ENCODE results near the gene IFNA17. TPM values are rescaled to one million over a fixed set of nuclear protein-coding genes. Genes with fewer than 3 reads are reported as not detected.
"Not testable (repeated sequence)": the region's sequence is repeated elsewhere in the genome, so short reads cannot be mapped to it uniquely, and the experiment has no call there.

The IFNA17 gene
- total RNA-seq, result not detected

DNA sequence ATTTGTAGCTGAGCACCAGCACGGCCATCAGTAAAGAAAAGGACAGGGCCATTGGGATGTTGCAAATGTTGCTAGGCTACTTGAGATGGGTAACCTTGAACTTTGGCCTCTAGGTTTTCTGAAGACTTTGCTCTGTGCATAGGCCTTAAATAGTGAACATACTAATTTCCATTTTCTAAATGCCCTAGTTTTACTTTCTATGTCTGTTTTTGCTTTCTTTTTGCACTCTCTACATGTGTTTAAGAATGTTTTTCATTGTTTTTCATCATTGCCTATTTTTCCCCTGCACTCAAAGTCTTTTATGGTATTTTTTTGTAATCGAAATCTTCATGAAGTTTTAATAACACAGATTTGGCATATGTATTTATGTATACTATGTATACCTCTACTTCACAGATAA is at the start of gene IFNA17:
IFNA17 (minus strand) TSS at position 101 of the 400 bp plus-strand sequence; CDS start at position 52, 49 bp downstream.
- no peak for DNase-seq (ENCODE audit: low spot score)

DNA sequence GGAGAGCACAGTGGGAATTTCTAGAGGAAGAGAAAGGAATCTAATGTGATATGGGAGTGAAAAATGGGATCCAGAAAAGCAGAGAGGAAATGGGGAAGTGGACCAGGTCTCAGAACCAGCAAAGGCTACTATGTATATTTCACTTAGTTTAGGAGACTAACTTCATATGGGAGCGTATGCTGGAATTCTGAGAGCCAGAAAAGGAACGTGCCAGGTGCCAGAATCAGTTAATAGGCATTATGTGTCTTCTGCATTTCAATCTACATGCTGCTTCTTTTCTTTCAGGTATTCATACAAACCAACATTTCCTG is 40.3 kb upstream of the IFNA17 start:
- no peak for DNase-seq (ENCODE audit: low spot score)

DNA sequence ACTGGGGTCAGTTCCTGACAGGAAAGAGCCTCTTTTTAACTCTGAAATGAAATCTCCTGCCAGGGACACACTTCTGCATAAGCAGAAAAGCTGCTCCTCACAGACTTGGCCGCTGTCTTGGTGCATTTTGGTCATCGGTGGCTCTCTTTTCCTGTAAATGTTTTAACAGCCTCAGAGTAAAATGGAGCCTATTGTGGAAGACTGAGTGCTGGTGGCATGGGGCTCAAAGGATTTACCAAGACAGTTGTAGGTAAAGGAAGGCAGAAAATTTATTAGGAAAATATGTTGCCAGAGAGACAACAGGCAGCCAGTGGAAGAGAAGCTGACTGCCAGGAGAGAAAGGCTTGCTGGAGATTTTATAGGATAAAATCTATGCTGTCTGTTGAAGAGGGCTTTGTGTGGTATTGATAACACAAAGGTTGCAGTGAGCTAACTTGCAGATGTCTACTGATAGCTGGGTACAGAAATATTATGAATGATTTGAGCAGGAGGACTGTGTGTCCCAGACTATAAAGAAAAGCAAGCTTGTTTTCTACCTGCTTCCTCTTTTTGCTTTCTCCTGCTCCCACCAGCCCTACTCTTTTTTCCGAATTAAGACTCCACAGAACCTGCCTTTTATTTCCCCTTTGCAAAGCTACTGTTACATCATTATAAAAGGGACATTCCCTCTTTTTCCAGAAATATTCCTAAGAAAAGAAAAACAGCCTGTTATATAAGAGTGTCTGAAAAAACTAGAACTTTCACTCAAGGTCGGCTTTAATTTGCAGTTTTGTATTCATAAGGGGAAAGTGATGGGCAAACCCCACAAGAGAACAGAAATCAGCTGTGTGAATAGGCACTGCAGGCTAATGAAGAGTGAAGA is 39.7 kb upstream of the IFNA17 start:
- DNase-seq (ENCODE audit: low spot score), result no peak

DNA sequence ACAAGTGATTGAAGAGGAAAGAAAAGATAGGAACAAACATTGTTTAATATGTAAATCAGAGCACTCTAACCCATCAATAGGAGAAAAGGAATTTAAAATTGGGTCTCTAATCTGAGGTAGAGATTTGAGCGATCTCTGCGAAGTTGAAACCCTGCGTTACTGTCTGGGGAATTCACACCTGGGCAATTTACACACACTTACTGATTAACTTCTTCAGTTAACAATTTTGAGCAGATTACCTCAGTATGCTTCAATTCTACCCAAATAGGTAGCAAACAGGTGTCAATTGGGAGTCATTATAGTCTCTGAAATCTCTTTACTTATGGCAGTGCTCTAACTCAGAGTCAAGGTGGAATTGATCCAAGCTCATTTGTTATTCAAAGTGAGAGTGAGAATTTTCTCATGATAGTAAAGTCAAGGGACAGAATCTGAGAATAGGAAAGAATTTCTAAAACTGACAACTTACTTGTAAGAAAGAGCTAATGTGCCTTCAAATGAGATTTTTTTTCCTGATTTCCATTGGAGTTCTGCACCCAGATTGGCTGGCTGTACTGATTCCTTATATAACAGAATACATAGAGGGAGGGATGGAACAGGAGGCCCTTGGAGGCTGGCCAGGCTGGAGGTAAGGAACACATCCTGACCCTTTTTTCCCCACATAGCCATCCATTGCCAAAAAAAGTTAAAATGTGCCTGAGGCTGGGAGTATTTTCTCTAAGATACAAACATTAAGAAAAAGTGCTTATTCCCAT is 38.9 kb upstream of the IFNA17 start:
- DNase-seq (ENCODE audit: low spot score), result no peak

DNA sequence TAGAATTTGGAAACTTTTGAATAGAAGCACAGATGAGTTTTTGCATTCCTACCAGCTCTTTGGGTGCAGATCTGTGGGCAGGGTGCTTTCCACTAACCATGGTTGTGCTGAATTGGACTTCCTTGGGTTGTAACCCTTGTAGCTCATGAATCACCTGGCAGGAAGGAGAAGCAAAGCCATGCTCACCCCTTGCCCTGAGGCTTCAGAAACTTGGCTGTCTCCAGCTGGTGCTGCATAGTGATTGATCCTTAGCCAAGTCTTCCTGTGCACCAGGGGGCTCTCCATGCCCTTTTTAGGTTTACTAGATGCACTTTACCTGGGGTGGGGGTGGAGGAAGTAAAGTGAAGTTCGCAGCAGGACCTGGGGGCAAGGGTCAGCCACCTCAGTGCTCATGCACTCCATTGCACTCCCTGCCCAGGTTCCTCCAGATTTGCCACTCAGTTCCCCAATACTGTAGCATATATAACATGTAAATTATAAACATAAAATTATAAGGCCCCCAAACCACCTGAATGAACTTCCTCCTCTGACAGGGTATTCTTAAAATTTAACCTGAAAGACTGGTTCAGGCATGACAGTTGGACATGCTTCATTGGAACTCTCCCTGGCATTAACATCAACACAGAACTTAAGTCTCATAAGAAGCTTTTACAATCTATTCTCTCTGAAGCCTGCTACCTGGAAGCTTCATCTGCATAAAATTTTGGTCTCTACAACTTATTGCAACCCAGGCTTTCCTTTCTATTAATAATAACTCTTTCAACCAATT is 37.6 kb upstream of the IFNA17 start:
- no peak for DNase-seq (ENCODE audit: low spot score)

DNA sequence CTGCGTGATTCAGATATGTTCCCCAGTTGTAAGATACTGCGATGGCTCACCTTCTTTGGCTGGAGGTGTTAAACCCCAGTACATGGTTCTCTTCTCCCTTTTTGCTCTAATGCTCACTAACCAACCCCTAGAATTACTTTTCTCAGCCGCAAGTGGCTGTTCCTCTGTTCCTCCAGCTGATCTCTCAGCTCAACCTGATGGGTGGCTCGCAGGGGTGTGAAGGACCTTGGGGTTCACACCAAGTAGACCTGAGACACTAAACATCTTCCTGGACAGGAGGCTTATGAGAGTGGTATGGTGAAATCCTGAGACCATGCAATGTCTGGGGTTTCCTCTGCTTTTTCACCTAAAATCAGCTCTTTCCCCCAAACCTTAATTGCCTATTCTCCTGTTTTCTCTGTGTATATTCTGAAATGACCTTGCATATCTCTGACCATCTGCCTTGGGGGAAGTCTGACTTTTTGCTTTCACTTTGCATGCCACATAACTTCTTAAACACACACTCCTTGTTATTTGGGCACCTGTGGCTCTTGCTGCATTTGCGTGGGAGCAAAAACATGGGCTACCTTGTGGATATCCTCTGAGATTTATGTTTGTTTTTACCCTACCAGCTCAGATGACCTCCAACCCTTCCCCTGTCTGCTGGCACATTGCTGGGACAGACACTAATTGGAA is 27.7 kb upstream of the IFNA17 start:
- DNase-seq (ENCODE audit: low spot score), result no peak

DNA sequence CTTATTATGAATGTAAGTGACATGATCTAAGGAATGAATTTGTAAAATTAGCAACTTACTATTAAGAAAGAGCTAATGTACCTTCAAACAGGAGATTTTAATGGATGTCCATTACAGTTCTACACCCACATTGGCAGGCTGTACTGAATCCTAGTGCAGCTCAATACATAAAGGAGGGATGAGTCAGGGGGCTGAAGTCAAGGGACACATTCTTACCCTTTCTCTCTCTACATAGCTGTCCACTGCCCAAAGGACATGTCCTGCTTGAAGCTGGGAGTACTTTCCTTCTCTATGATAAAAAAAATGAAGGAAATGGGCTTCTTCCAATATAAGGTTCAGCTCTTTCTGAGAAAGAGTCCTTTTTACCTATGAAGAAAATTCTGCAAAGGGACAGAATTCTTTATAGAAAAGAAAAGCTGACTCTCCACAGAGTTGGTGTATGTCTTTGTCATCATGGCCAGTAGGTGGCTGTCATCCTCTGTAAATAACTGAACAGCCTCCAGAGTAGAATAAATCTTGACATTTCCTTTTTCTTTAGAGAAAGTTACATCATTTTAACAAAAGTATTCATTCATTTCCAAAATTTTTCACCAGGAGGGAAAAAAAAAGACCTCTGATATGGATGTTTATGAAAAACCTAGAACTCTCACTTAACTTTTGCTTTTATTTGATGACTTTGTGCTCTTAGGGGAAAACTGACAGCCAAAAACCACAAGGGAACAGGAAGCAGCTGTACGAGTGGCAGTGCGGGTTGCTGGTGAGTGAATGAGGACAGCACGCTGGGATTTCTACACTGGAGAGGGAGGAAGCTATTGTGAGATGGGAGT is 24.9 kb upstream of the IFNA17 start:
- DNase-seq (ENCODE audit: low spot score), result no peak

DNA sequence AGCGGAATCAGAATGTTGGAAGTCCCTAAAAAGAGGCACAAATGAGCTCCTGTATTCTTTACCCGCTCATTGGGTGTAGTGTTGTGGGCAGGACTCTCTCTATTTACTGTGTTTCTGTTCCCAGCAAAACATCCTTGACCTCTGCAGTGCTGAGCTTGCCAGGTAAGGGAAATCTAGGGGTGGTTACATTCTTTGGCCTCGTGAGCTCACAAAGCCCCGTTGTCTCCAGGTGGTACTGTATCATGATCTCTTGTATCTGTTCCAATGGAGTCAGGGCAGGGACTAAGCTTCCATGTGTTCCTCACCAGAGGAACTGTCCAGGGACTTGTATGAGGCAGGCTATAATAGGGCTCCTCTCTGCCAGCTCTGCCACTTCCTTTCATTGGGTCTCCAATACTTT is 23.6 kb upstream of the IFNA17 start:
- no peak for DNase-seq (ENCODE audit: low spot score)

DNA sequence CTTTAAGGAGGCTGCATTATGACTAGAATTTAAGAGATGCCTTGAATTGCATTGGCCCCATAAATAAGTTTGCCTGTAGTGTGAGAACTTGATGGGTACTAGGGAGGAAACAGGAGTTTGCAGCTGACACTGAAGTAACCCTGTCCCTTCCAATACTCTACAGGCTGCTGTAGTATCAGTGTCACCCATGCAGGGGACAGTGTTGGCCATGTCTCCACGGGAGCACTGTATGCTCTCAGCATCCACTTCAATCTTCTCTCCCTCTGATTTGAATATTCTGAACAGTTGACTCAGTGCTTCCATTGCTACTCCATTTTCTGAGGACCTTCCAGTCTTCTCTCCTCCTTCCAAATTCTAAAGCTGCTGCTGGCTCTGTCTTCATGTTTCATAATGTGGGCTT is 23.2 kb upstream of the IFNA17 start:
- no peak for DNase-seq (ENCODE audit: low spot score)

DNA sequence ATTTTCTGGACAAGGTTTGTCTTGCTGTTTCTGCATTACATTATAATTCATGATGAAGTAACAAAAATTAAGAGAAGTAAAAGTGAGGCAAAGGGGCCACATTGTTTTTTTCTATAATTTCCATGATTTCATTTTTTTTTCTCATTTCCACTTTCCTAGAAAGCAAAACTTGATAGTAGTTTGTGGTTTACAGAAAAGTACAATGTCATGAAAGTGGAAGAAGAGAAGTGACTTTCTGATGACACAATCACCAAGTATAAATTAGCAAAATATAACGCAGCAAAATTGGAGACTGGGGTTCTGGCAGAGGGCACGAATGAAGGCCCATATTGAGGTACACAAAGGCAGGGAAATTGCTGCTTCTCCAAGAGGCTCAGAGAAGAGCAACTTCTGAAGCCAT is 16.8 kb upstream of the IFNA17 start:
- DNase-seq (ENCODE audit: low spot score), result no peak

DNA sequence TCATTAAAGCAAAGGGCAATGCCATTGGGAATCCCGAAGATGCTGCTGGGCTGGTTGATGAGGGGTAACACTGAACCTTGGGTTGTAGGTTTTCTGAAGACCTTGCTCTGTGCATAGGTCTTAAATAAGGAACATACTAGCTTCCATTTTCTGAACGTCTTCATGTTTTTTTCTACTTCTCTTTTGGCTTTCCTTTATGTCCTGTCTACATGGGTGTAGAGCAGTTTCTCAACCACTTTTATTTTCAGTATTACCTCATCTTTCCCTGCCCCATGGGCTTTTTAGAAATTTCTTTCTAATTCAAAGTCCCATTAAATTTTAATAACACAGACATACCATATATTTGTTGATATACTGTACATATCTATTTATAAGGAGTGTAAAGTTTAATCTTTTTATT is 11.9 kb upstream of the IFNA17 start, which contains the start of gene IFNA14:
IFNA14 (minus strand) TSS at position 95 of the 400 bp plus-strand sequence; CDS start at position 25, 70 bp downstream.
- DNase-seq (ENCODE audit: low spot score), result no peak

DNA sequence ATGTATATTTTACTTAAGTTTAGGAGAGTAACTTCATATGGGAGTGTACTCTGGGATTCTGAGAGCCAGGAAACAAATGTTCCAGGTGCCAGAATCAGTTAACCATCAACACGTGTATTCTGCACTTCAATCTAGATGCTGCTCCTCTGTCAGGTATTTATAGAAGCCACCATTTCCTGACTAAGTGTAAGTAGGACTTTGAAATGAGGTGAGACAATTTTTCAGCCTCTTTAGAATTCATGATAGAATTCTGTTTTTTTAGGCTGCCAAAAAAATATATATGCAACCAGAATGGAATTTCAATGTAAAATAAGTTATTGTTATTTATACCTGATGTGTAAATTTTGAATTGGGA is 8.3 kb upstream of the IFNA17 start:
- DNase-seq (ENCODE audit: low spot score), result not testable (repeated sequence)

DNA sequence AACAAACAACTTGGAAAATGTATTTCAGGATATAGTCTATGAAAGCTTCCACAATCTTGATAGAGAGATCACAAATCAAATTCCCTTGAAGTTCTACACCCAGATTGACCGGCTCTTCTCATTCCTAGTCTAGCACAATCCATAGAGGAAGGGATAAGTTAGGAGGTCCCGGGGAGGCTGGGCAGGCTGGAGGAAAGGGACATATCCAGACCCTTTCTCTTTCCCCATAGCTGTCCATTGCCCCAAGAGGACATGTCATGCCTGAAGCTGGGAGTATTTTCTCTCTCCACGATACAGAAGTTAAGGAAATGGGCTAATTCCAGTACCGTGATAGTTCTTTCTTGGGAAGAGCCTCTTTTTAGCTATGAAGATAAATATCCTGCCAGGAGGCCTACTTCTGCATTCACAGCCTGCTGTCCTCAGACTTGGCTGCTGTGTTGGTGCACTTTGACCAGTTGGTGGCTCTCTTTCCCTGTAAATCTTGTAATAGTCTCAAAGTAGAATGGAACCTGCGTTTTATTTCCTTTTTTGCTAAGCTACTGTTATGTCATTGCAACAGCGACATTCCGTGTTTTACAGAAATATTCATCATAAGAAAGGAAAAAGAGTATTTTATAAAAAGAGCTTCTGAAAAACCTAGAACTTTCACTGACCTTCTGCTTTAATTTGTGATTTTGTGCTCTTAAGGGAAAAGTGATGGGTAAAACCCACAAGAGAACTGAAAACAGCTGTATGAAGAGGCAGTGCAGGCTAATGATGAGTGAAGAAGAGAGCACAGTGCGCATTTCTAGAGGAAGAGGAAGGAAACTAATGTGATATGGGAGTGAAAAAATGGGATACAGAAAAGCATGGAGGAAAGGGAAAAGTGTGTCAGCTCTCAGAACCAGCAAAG is 7.7 kb upstream of the IFNA17 start:
- peak; percentile 41 for DNase-seq (ENCODE audit: low spot score)

DNA sequence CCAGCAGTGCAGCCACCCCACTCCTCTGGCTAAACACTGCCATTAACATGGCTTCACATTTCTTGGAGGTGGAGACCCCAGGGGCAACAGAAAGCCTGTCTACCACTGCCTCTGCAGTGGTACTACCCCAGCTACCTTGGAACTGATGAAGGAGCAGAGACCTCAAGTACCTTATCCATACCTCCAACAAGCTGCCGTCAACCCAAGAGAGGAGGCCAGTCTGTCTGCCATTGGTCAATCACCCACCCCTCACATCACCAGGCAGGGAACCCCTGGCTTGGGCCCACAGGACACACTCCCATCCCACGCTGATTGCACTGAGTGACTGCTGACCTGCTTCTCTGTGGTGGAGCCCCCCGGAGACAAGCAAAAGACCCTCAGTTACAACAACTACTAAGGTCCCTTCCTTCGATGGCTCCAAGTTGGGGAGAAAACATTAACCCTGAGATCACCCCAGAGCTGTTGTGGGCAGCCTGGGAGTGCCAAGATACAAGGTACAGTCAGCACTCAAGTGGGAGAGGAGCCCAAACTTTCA is 6.2 kb upstream of the IFNA17 start:
- DNase-seq (ENCODE audit: low spot score), result no peak

DNA sequence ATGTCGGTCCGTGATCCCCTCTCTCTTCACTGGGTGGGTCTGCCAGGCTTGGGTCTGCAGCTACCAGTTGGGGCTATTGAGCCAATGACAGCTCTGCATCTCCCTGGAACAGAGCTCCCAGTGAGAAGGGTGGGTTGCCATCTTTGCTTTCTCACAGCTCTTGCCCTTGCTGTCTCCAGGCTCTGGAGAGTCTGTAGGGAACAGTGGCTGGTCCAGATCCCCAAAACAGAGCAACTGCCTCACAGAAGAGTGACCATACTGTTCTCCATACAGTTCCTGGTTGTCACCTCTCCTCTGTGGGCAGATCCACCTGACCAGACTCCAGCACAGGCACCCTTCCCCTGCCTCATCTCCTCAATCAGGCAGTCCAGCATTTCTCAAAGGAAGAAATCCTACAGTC is 5.2 kb upstream of the IFNA17 start:
- DNase-seq (ENCODE audit: low spot score), result no peak

DNA sequence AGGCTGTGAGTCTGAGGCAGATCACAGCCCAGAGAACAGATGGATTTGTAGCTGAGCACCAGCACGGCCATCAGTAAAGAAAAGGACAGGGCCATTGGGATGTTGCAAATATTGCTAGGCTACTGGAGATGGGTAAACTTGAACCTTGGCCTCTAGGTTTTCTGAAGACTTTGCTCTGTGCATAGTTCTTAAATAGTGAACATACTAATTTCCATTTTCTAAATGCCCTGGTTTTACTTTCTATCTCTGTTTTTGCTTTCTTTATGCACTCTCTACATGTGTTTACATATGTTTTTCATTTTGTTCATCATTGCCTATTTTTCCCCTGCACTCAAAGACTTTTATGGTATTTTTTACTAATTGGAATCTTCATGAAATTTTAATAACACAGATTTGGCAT is 10.8 kb downstream of the IFNA17 start, which contains the start of gene IFNA16:
IFNA16 (minus strand) TSS at position 101 of the 400 bp plus-strand sequence; CDS start at position 95, 6 bp downstream.
- not testable (repeated sequence) for DNase-seq (ENCODE audit: low spot score)

DNA sequence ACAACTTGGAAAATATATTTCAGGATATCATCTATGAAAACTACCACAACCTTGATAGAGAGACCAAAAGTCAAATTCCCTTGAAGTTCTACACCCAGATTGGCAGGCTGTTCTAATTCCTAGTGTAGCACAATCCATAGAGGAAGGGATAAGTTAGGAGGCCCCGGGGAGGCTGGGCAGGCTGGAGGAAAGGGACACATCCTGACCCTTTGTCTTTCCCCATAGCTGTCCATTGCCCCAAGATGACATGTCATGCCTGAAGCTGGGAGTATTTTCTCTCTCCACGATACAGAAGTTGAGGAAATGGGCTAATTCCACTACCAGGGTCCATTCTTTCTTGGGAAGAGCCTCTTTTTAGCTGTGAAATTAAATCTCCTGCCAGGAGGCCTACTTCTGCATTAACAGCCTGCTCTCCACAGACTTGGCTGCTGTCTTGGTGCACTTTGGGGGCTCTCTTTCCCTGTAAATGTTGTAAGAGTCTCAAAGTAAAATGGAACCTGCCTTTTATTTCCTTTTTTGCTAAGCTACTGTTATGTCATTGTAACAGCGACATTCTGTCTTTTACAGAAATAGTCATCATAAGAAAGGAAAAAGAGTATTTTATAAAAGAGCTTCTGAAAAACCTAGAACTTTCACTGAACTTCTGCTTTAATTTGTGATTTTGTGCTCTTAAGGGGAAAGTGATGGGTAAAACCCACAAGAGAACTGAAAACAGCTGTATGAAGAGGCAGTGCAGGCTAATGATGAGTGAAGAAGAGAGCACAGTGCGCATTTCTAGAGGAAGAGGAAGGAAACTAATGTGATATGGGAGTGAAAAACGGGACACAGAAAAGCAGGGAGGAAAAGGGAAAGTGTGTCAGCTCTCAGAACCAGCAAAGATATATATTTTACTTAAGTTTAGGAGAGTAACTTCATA is 14.4 kb downstream of the IFNA17 start:
- DNase-seq (ENCODE audit: low spot score), result not testable (repeated sequence)

DNA sequence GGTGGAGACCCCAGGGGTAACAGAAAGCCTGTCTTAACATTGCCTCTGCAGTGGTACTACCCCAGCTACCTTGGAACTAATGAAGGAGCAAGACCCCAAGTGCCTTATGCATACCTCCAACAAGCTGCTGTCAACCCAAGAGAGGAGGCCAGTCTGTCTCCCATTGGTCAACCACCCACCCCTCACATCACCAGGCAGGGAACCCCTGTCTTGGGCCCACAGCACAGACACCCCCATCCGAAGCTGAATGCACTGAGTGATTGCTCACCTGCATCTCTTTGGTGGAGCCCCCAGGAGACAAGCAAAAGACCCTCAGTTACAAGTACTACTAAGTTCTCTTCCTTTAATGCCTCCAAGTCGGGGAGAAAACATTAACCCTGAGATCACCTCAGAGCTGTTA is 15.9 kb downstream of the IFNA17 start:
- DNase-seq (ENCODE audit: low spot score), result not testable (repeated sequence)

All from mucosa of gallbladder (tissue), 1 donor.